ENCODE results near the gene BUB3. TPM values are rescaled to one million over a fixed set of nuclear protein-coding genes. Genes with fewer than 3 reads are reported as not detected.

BUB3 gene
- total RNA-seq, 2 donors from 2014 or later: 77.6 to 112 TPM

GRCh38 chr10:123129618-123130271 lies 24.5 kb upstream of the BUB3 start:
- Histone ChIP-seq H3K9me3 (no peaks in the 10 kb centered on the region), H3K4me1 (peaks cover 2% of the 10 kb centered on the region), H3K4me3 (no peak overlapping the region), H3K27me3 (peaks cover 38% of the 10 kb centered on the region), H3K27ac (no peak overlapping the region), H3K36me3 (no peaks in the 10 kb centered on the region), H3K9ac (ENCODE audit: low read depth in 2 of 2, low read length in 2 of 2) (no peak overlapping the region)
- TF ChIP-seq, protein P1, sequence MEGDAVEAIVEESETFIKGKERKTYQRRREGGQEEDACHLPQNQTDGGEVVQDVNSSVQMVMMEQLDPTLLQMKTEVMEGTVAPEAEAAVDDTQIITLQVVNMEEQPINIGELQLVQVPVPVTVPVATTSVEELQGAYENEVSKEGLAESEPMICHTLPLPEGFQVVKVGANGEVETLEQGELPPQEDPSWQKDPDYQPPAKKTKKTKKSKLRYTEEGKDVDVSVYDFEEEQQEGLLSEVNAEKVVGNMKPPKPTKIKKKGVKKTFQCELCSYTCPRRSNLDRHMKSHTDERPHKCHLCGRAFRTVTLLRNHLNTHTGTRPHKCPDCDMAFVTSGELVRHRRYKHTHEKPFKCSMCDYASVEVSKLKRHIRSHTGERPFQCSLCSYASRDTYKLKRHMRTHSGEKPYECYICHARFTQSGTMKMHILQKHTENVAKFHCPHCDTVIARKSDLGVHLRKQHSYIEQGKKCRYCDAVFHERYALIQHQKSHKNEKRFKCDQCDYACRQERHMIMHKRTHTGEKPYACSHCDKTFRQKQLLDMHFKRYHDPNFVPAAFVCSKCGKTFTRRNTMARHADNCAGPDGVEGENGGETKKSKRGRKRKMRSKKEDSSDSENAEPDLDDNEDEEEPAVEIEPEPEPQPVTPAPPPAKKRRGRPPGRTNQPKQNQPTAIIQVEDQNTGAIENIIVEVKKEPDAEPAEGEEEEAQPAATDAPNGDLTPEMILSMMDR (IDR thresholded peaks at IDR 0.05): no peak
- intact Hi-C loops (cut with DNase I): no loop called here
- DNase-seq: no peak

- Histone ChIP-seq H3K27me3 (peaks cover 68% of the 10 kb centered on the region), H3K36me3 (no peaks in the 10 kb centered on the region), H3K4me1 (peaks cover 10% of the 10 kb centered on the region), H3K4me3 (no peak overlapping the region), H3K27ac (no peak overlapping the region), H3K9me3 (no peaks in the 10 kb centered on the region), H3K9ac (ENCODE audit: low read depth in 2 of 2, low read length in 2 of 2) (no peak overlapping the region)
- peak; percentile 88 for DNase-seq
- TF ChIP-seq, protein P1 (IDR thresholded peaks at IDR 0.05): peak; percentile 95
- intact Hi-C loops (cut with DNase I): loop anchor here (2.0 kb wide), 1 partner anchor 426 kb away; no protein-coding TSS in a partner anchor
Observed at GRCh38 chr10:123132576-123133477, 21.4 kb upstream of the BUB3 start.

GRCh38 chr10:123133541-123134342 lies 20.5 kb upstream of the BUB3 start:
- Histone ChIP-seq H3K27me3 (peaks cover 78% of the 10 kb centered on the region), H3K36me3 (no peaks in the 10 kb centered on the region), H3K27ac (no peak overlapping the region), H3K4me1 (peaks cover 10% of the 10 kb centered on the region), H3K9ac (ENCODE audit: low read depth in 2 of 2, low read length in 2 of 2) (no peak overlapping the region), H3K9me3 (no peaks in the 10 kb centered on the region), H3K4me3 (no peak overlapping the region)
- TF ChIP-seq, protein P1 (IDR thresholded peaks at IDR 0.05): no peak
- intact Hi-C loops (cut with DNase I): loop anchor here (2.0 kb wide), 1 partner anchor 425 kb away; no protein-coding TSS in a partner anchor
- DNase-seq: no peak

GRCh38 chr10:123134343-123134914 lies 19.8 kb upstream of the BUB3 start:
- intact Hi-C loops (cut with DNase I): no loop called here
- Histone ChIP-seq H3K4me3 (no peak overlapping the region), H3K4me1 (peaks cover 10% of the 10 kb centered on the region), H3K9ac (ENCODE audit: low read depth in 2 of 2, low read length in 2 of 2) (no peak overlapping the region), H3K27me3 (peaks cover 84% of the 10 kb centered on the region), H3K27ac (no peak overlapping the region), H3K36me3 (no peaks in the 10 kb centered on the region), H3K9me3 (no peaks in the 10 kb centered on the region)
- TF ChIP-seq, protein P1 (IDR thresholded peaks at IDR 0.05): no peak
- no peak for DNase-seq

All from colonic mucosa (tissue), 4 donors.